MM.1S (cell line): Measurements from ENCODE around the gene RASSF10.

ENCODE experiments used
- DNase-seq: peaks from one replicate; pipeline ENCODE4 v3.0.0-alpha.2; 2015
- H2AFZ ChIP-seq: fragments of 300-600 bp; sonication (generic); 2 replicates; pipeline ENCODE4 v1.6.0; 2016; ENCODE audit warnings: antibody characterized with exemption, low read length
- H3F3A ChIP-seq: fragments of 300-600 bp; sonication (generic); 2 replicates; pipeline ENCODE4 v1.6.1; 2016; ENCODE audit warnings: mild to moderate bottlenecking, antibody characterized with exemption, low read length, moderate library complexity, mixed read lengths; ENCODE audit not compliant: insufficient read depth
- H3K27ac ChIP-seq: fragments of 300-600 bp; sonication (generic); 2 replicates; pipeline ENCODE4 v1.5.1; 2016; ENCODE audit warnings: mild to moderate bottlenecking, low read length
- H3K27me3 ChIP-seq: fragments of 300-600 bp; sonication (generic); replicated peaks from 2 replicates; pipeline ENCODE4 v1.6.0; 2016; ENCODE audit warnings: low read length; ENCODE audit not compliant: insufficient read depth
- H3K36me3 ChIP-seq: fragments of 300-600 bp; sonication (generic); replicated peaks from 2 replicates; pipeline ENCODE4 v1.6.1; 2016; ENCODE audit warnings: mild to moderate bottlenecking, low read length, mixed read lengths; ENCODE audit not compliant: insufficient read depth
- H3K4me1 ChIP-seq: fragments of 300-600 bp; sonication (generic); 2 replicates; pipeline ENCODE4 v1.6.1; 2016; ENCODE audit warnings: low read length, mixed read lengths
- H3K4me2 ChIP-seq: fragments of 300-600 bp; sonication (generic); 2 replicates; pipeline ENCODE4 v1.6.0; 2016; ENCODE audit warnings: low read depth, low read length
- H3K4me3 ChIP-seq: fragments of 300-600 bp; sonication (generic); 2 replicates; pipeline ENCODE4 v1.5.1; 2016; ENCODE audit warnings: low read length, mixed read lengths
- H3K79me2 ChIP-seq: fragments of 300-600 bp; sonication (generic); 2 replicates; pipeline ENCODE4 v1.6.1; 2016; ENCODE audit warnings: mixed run types, low read length, mixed read lengths
- H3K9ac ChIP-seq: fragments of 300-600 bp; sonication (generic); 2 replicates; pipeline ENCODE4 v1.6.1; 2016; ENCODE audit warnings: low read length, mixed read lengths
- H3K9me2 ChIP-seq: fragments of 300-600 bp; sonication (generic); replicated peaks from 2 replicates; pipeline ENCODE4 v1.6.1; 2016; ENCODE audit warnings: mild to moderate bottlenecking, low read length, mixed read lengths; ENCODE audit not compliant: insufficient read depth
- H3K9me3 ChIP-seq: fragments of 300-600 bp; sonication (generic); replicated peaks from 2 replicates; pipeline ENCODE4 v1.6.1; 2016; ENCODE audit warnings: mild to moderate bottlenecking, low read length, mixed read lengths; ENCODE audit not compliant: insufficient read depth
- H4K20me1 ChIP-seq: fragments of 300-600 bp; sonication (generic); 2 replicates; pipeline ENCODE4 v1.6.1; 2016; ENCODE audit warnings: mild to moderate bottlenecking, low read length, moderate library complexity, mixed read lengths; ENCODE audit not compliant: insufficient read depth
- CTCF ChIP-seq: fragments of 300-600 bp; sonication (generic); IDR thresholded peaks from 2 replicates; pipeline ENCODE4 v1.5.1; 2016; ENCODE audit warnings: antibody characterized with exemption, low read length, mixed read lengths
- EZH2 ChIP-seq: fragments of 300-600 bp; sonication (generic); optimal IDR thresholded peaks from 2 replicates; pipeline ENCODE3; 2017; ENCODE audit warnings: low read depth, mild to moderate bottlenecking, antibody characterized with exemption, low read length, mixed read lengths
- EZH2phosphoT487 ChIP-seq: fragments of 300-600 bp; sonication (generic); IDR thresholded peaks from 2 replicates; pipeline ENCODE4 v1.6.1; 2018; ENCODE audit warnings: antibody characterized with exemption, low read length

The RASSF10 gene

GRCh38 chr11:13000116-13000515, 9.0 kb upstream of the RASSF10 start:
- no peak for DNase-seq
- Histone ChIP-seq H3K27ac (no peak overlapping the region), H3K79me2 (no peaks in the 10 kb centered on the region), H3K4me2 (no peak overlapping the region), H3K4me1 (no peaks in the 10 kb centered on the region), H2AFZ (no peak overlapping the region), H3K36me3 (no peaks in the 10 kb centered on the region), H3K4me3 (no peak overlapping the region), H3K9ac (no peak overlapping the region), H3K9me2 (no peaks in the 10 kb centered on the region), H3K9me3 (no peaks in the 10 kb centered on the region), H3F3A (no peaks in the 10 kb centered on the region), H3K27me3 (no peaks in the 10 kb centered on the region), H4K20me1 (no peaks in the 10 kb centered on the region)
- TF ChIP-seq CTCF (no peak), EZH2 (no peak), EZH2phosphoT487 (no peak)

DNA sequence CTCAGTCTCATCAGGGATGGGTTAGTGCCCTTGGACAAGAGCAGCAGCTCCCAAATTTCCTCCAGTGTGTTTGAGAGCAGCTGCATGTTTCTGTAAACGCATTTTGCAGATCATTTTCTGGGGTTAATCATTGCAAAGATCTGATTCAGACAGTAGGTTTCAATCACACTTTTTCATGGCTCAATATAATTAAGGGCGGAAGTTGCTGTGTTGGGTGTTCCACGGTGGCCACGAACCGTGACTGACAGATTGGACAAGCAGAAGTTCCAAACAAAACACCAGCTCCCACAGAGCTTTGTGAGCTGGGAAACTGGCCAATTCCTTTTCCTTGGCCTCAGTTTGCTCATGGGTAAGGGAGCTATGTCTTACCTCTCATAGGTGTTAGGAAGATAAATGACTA, 8.4 kb upstream of the RASSF10 start:
- TF ChIP-seq EZH2 (no peak), EZH2phosphoT487 (no peak)
- no peak overlapping the region for H3K27ac ChIP-seq

DNA sequence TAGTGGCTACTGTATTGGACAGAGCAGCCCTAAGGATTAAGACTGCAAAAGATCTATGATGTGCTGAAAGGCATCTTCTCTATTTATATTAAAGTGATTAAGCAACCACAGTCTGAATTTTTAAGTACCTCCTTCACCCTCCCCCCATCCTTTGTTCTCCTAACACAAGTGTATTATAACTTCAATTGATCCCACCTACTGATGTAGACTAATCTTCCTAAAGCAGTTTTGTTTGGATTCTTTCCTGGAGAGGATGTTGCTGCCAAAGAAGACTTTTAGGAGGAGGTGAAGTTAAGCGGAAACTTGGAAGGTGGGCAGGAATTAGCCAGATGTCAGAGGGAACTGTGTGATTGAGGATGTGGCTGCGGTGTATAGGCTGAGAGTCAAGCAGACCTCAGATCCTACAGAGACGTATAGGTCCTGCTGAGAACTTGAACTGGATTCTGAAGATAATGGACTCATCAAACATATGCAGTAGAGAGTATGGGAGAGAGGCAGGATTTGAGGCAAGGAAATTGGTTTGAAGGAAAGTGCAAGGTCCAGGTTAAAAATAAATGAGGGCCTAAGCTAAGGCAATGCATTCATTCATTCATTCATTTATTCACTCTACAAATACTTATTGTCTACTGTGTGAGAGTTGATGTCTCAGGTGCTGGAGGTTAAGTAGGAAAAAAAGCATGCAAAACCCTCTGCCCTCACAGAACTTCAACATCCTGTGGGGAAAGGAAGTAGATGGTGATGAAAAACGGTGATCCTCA, 5.2 kb upstream of the RASSF10 start:
- Histone ChIP-seq H3K79me2 (no peaks in the 10 kb centered on the region), H3F3A (no peaks in the 10 kb centered on the region), H3K27ac (no peak overlapping the region), H3K4me2 (no peak overlapping the region), H3K27me3 (no peaks in the 10 kb centered on the region), H3K4me3 (no peak overlapping the region), H3K9me2 (no peaks in the 10 kb centered on the region), H3K36me3 (no peaks in the 10 kb centered on the region), H4K20me1 (no peaks in the 10 kb centered on the region), H3K9me3 (no peaks in the 10 kb centered on the region), H3K9ac (no peak overlapping the region), H3K4me1 (no peaks in the 10 kb centered on the region), H2AFZ (no peak overlapping the region)
- TF ChIP-seq CTCF, result no peak
- TF ChIP-seq EZH2phosphoT487, result no peak
- no peak for TF ChIP-seq EZH2
- no peak for DNase-seq

More for the DNA sequence above, 8.4 kb upstream of the RASSF10 start:
- Histone ChIP-seq H3K36me3 (no peaks in the 10 kb centered on the region), H3K4me1 (no peaks in the 10 kb centered on the region), H3K4me3 (no peak overlapping the region), H3K27me3 (no peaks in the 10 kb centered on the region), H3K9me2 (no peaks in the 10 kb centered on the region), H3K79me2 (no peaks in the 10 kb centered on the region), H3K9me3 (no peaks in the 10 kb centered on the region), H2AFZ (no peak overlapping the region), H3K4me2 (no peak overlapping the region), H3F3A (no peaks in the 10 kb centered on the region), H3K9ac (no peak overlapping the region), H4K20me1 (no peaks in the 10 kb centered on the region)
- DNase-seq, result no peak
